Measurements from ENCODE around the gene SMIM24.

The SMIM24 gene

DNA sequence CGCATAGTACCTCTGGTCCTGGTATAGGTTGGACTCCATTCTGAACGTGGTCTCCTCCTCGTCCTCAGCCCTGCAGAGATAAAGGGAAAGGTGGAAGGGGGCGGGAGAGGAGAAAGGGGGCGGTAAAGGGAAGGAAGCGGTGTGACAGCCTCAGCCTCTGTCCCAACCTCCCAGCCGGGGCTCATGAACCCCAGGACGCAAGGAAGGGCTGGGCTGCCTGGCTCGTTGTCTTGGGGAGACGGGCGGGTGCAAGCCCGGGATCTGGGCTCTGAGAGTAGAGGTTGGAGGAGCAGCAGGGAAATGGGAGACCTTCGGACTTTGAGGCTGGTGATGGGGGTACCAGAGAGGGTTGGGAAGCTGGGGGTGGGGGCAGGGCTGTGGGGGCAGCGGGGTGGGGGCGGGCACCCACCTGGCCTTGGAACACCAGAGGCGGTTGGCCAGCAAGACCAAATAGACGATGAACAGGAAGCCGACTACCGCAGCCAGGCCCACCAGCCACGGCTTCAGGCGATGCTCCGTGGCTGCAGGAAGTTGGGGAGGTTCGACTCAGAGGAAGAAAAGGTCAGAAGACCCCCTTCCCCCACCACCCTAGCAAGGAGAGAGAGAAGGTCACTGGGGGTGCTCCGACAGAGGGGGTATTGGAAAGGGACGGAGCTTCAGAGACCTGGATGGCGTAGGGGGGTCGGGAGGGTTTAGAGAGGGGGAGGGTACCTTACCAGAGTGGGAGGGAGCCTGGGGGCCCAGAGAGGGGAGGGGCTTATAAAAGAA, 1.7 kb downstream of the SMIM24 start:
- peak overlapping the region; percentile 94 for H3K4me2 ChIP-seq (ENCODE audit: low read depth, low read length, poor library complexity, severe bottlenecking)
- peaks cover 8% of the 10 kb centered on the region for H4K20me1 ChIP-seq (ENCODE audit: insufficient read depth, low read length, poor library complexity, severe bottlenecking)
- H3K4me1 ChIP-seq (ENCODE audit: insufficient read depth, low read length, poor library complexity, severe bottlenecking) = peaks cover 54% of the 10 kb centered on the region
- peaks cover 61% of the 10 kb centered on the region for H3K79me2 ChIP-seq (ENCODE audit: insufficient read depth, low read length)
- no peak for TF ChIP-seq EZH2phosphoT487 (IDR thresholded peaks at IDR 0.05; ENCODE audit: borderline replicate concordance)
- TF ChIP-seq, protein P1, sequence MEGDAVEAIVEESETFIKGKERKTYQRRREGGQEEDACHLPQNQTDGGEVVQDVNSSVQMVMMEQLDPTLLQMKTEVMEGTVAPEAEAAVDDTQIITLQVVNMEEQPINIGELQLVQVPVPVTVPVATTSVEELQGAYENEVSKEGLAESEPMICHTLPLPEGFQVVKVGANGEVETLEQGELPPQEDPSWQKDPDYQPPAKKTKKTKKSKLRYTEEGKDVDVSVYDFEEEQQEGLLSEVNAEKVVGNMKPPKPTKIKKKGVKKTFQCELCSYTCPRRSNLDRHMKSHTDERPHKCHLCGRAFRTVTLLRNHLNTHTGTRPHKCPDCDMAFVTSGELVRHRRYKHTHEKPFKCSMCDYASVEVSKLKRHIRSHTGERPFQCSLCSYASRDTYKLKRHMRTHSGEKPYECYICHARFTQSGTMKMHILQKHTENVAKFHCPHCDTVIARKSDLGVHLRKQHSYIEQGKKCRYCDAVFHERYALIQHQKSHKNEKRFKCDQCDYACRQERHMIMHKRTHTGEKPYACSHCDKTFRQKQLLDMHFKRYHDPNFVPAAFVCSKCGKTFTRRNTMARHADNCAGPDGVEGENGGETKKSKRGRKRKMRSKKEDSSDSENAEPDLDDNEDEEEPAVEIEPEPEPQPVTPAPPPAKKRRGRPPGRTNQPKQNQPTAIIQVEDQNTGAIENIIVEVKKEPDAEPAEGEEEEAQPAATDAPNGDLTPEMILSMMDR (conservative IDR thresholded peaks at IDR 0.05; ENCODE audit: low read length) = no peak
- H3K27me3 ChIP-seq (ENCODE audit: insufficient read depth, low read length, poor library complexity, severe bottlenecking) = no peaks in the 10 kb centered on the region
- H3K9me2 ChIP-seq (replicated peaks; ENCODE audit: low read depth, low read length) = peaks cover 8% of the 10 kb centered on the region; the same call in 1 of the 2 replicates
- H3K9ac ChIP-seq (ENCODE audit: low read depth, low read length, poor library complexity, severe bottlenecking) = peak overlapping the region; percentile 98
- H3K9me3 ChIP-seq (ENCODE audit: insufficient read depth, low read depth, low read length) = no peaks in the 10 kb centered on the region
- H3F3A ChIP-seq (ENCODE audit: low read depth) = no peaks in the 10 kb centered on the region
- H3K36me3 ChIP-seq (ENCODE audit: insufficient read depth, low read length) = peaks cover 9% of the 10 kb centered on the region; the same call in 1 of the 2 replicates
- peak overlapping the region; percentile 59; the same call in 1 of the 2 replicates for H2AFZ ChIP-seq (ENCODE audit: low read length)
- peak overlapping the region; percentile 91 for H3K4me3 ChIP-seq (ENCODE audit: low read length, poor library complexity, severe bottlenecking)

GRCh38 chr19:3477951-3478350, 2.4 kb downstream of the SMIM24 start:
- H3K9me2 ChIP-seq (replicated peaks; ENCODE audit: low read depth, low read length) = peaks cover 8% of the 10 kb centered on the region; the same call in 1 of the 2 replicates
- H3K79me2 ChIP-seq (ENCODE audit: insufficient read depth, low read length) = peaks cover 61% of the 10 kb centered on the region
- no peak overlapping the region for H2AFZ ChIP-seq (ENCODE audit: low read length)
- TF ChIP-seq, protein P1 (conservative IDR thresholded peaks at IDR 0.05; ENCODE audit: low read length) = no peak
- no peak for TF ChIP-seq EZH2phosphoT487 (IDR thresholded peaks at IDR 0.05; ENCODE audit: borderline replicate concordance)
- no peaks in the 10 kb centered on the region for H3K27me3 ChIP-seq (ENCODE audit: insufficient read depth, low read length, poor library complexity, severe bottlenecking)
- peaks cover 8% of the 10 kb centered on the region for H4K20me1 ChIP-seq (ENCODE audit: insufficient read depth, low read length, poor library complexity, severe bottlenecking)
- H3K36me3 ChIP-seq (ENCODE audit: insufficient read depth, low read length) = peaks cover 9% of the 10 kb centered on the region; the same call in 1 of the 2 replicates
- peak overlapping the region; percentile 91 for H3K4me3 ChIP-seq (ENCODE audit: low read length, poor library complexity, severe bottlenecking)
- no peaks in the 10 kb centered on the region for H3K9me3 ChIP-seq (ENCODE audit: insufficient read depth, low read depth, low read length)
- H3K9ac ChIP-seq (ENCODE audit: low read depth, low read length, poor library complexity, severe bottlenecking) = peak overlapping the region; percentile 98
- H3K4me1 ChIP-seq (ENCODE audit: insufficient read depth, low read length, poor library complexity, severe bottlenecking) = peaks cover 54% of the 10 kb centered on the region
- no peaks in the 10 kb centered on the region for H3F3A ChIP-seq (ENCODE audit: low read depth)
- peak overlapping the region; percentile 94 for H3K4me2 ChIP-seq (ENCODE audit: low read depth, low read length, poor library complexity, severe bottlenecking)

GRCh38 chr19:3477506-3477905, 2.8 kb downstream of the SMIM24 start:
- peaks cover 64% of the 10 kb centered on the region for H3K79me2 ChIP-seq (ENCODE audit: insufficient read depth, low read length)
- H3K4me2 ChIP-seq (ENCODE audit: low read depth, low read length, poor library complexity, severe bottlenecking) = peak overlapping the region; percentile 94
- H2AFZ ChIP-seq (ENCODE audit: low read length) = no peak overlapping the region
- H3F3A ChIP-seq (ENCODE audit: low read depth) = no peaks in the 10 kb centered on the region
- TF ChIP-seq, protein P1 (conservative IDR thresholded peaks at IDR 0.05; ENCODE audit: low read length) = no peak
- TF ChIP-seq EZH2phosphoT487 (IDR thresholded peaks at IDR 0.05; ENCODE audit: borderline replicate concordance) = no peak
- H3K4me1 ChIP-seq (ENCODE audit: insufficient read depth, low read length, poor library complexity, severe bottlenecking) = peaks cover 54% of the 10 kb centered on the region
- H3K9me3 ChIP-seq (ENCODE audit: insufficient read depth, low read depth, low read length) = no peaks in the 10 kb centered on the region
- peak overlapping the region; percentile 91 for H3K4me3 ChIP-seq (ENCODE audit: low read length, poor library complexity, severe bottlenecking)
- H4K20me1 ChIP-seq (ENCODE audit: insufficient read depth, low read length, poor library complexity, severe bottlenecking) = peaks cover 12% of the 10 kb centered on the region
- peak overlapping the region; percentile 98 for H3K9ac ChIP-seq (ENCODE audit: low read depth, low read length, poor library complexity, severe bottlenecking)
- peaks cover 8% of the 10 kb centered on the region; the same call in 1 of the 2 replicates for H3K9me2 ChIP-seq (replicated peaks; ENCODE audit: low read depth, low read length)
- H3K27me3 ChIP-seq (ENCODE audit: insufficient read depth, low read length, poor library complexity, severe bottlenecking) = no peaks in the 10 kb centered on the region
- peaks cover 9% of the 10 kb centered on the region; the same call in 1 of the 2 replicates for H3K36me3 ChIP-seq (ENCODE audit: insufficient read depth, low read length)
